T-helper 1 cell (primary cell): Measurements from ENCODE around the gene GPC3.

ENCODE experiments used
- DNase-seq, 5 donors: peaks; one replicate each; pipeline ENCODE4 v3.0.0-alpha.2; 2012 to 2020

Gene GPC3

DNA sequence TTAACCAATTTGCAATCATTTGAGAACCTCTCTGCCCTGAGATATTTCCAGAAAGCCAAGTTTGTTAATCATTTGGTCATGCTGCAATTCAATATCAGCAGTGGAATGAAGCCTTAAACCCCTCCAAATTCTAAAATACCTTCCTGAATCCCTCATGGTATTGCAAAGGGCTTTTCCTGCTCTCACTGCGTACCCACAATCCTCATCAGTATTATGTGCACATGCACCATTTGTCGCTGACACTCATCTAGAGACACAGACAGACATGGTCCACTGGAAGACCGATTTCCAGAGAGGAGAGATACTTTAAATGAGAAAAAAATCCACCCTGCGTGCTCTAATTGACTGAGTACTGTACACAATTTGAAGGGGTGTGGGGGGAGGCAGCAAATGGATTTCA, 104.4 kb downstream of the GPC3 start:
- no peak for DNase-seq

DNA sequence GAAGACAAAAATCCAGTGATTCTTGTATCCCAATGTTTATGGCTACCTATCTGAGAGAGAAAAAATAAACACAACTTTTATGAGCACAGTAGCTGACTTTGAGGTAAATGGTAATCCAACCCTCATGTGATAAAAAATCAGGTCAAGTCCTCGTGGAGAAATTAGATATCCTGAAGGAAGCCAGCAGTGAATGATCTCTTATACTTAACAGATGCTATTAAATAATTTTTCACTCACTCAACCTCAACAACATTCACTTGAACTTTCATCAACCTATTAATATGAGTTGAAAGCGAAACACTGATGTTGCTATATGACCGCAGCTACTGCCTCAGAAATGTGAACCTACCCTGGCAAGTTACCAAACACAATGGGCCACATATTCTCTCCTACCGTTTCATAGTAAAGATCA, 105.4 kb downstream of the GPC3 start:
- DNase-seq, result no peak

DNA sequence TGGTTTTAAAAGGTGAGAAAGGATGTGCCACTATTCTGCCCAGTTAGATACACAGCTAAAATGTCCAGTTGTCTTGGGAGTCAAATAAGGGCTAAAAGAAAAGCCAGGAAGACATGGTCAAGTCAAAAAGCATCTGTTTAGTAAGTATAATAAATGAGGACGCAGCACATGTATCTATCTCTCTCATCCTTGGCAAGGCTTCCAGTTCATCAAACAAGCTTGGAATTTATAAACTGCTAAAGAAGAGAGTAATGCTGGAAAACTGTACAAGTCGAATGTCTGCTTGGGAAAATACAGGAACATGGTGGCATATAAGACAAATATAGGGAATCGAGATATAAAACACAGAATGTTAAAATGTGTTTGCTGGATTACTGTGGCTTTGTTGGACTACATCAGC, 106.7 kb downstream of the GPC3 start:
- DNase-seq, result no peak

DNA sequence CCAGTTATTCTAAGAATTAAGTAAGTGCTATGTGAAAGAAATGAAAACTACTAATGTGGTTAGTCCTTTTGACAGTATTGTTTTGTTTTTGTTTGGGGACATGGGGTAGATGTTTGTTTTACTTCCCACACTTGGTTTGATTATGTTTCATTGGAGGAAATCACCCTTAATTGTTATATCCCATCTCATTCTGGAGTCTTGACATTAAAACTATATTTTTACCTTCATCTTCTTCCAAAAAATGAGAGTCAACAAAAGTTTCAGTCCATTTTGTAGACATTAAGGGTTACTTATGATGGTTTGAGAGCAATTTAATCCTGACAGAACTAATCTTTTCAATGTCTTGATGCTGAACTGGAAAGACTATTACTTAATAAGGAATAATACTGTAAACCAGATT, 108.7 kb downstream of the GPC3 start:
- DNase-seq, result no peak

DNA sequence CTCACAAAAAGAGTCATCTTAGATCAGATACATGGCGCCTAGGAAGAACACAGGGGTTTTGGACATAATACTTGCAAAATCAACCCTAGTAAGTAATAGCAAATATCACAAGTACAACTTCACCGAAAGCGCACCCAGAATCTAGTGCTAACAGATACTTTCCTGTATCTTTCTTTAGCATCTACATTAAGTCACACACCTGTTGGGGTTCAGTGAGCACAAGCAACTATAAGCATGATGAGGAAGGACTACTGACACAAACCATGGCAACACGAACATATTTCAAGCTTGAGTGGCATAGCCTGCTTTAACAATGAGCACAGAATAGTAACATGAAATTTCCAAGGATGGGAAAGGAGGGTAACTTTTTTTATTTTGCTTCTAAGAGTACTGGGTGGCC, 116.1 kb downstream of the GPC3 start:
- no peak for DNase-seq

DNA sequence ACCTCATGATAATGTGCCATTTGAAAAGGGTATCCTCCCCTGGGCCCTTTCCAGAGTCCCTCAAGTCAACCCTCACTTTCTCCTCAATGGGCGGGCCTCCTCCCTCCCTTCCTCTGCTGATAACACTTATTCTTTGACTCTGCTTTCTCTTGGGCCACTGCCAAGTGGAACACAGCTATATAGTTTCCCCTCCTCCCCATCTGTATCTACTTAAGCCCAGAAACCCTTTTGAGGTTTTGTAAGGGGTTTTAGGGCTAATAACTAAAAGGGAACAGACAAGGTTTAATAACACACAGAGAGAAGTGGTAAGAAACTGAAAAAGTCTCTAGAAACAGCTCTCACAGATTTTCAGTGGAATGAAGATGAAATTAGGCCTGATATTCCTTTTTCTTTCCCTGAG, 116.7 kb downstream of the GPC3 start:
- DNase-seq, result no peak

DNA sequence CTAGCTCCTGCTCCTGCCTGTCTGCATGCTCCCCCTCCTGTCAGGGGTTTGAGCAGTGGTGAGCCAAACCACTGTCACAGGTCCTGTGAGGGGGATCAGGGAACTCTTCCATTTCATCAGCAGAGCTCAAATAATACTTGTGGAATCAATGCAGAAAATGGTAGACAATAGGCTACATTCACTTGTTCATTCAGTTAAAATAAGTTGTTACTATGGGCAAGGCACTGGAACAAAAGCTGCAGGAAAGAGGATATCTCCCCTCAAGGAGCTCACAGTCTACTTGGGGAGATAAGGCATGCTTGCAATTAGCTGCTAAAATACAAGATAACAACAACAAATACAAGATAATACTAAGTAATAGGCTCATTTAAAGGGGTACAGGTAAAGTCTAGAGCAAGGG, 117.1 kb downstream of the GPC3 start:
- DNase-seq, result no peak

DNA sequence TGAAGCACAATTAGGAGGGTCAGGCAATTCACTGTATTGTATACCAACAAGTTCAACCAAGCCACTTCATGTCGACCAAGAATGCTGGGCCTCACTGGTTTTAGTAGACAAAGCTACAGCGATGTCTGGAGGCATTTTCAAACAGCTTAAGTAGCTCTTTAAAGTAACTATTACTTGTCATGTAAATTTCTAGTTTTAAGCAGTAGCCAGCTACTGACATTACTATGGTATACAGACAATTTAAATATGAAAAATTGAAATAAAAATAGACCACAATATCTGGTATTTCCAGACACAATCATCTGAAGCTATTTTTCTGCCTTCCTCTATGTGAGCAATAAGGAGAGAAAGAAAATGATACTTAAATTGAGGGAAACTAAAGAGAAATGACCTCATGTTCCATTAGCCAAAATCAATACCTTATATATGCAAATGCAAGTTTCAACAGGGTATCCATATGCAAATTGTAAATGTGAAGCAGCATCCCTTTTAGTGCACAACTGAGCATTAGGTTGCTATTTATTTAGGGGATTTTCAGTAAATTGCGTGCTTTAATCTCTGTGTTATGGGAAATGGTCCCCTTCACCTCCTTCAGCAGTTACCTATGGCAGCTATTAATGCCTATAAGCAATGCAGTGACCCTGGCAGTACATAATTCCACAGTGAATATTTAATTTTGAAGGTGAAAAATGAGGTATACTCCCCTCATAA, 119.5 kb downstream of the GPC3 start:
- DNase-seq, result no peak

DNA sequence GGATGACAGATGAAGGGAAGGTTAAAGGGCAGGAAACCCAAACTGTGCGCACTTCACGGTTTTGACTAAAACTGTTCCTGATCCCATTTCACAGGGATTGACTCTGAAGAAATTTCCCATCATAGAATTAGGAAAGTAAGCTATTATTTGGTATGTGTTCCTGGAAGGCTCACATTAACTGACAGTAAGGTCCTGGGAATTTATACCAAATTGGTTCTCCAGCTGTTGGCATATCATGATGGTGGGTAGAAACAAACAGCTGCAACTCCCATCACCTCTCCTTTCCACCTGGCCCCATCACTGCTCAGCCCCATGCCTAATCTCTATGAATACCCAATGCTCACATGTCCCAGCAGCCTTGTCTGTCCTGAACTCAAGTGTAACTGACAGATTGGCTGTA, 121.2 kb downstream of the GPC3 start:
- no peak for DNase-seq

DNA sequence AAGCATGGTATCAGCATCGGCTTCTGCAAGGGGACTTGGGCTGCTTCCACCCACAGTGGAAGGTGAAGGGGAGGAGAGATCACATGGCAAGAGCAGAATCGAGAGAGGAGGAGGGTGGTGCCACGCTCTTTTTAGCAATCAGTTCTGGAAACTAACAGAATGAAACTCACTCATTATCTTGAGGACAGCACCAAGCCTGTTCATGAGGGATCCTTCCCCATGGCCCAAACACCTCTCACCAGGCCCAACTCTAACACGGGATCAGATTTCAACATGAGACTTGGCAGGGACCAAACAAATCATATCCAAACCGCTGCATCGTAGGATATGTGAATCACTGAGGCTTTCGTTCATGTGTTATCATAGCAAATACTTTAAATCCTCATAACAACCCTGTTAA, 125.5 kb downstream of the GPC3 start:
- no peak for DNase-seq

DNA sequence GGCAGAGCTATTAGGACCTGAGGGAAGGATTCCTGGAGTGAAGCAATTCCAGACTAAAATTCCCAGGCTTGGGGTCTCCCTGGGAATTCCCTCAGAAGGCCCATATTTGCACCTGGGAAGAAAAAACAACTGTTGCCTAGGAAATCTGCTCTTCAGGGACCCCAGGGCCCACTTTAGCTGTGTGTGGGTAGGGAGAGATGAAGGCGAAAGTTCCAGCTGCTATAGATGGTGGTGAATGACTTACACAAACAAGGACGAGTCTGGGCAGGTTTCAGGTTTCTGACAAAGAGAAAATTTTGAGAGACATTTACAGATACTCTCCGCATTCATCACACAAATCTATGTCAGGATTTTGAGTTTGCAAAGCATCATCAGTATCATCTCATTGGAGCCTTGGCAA, 126.1 kb downstream of the GPC3 start:
- no peak for DNase-seq

DNA sequence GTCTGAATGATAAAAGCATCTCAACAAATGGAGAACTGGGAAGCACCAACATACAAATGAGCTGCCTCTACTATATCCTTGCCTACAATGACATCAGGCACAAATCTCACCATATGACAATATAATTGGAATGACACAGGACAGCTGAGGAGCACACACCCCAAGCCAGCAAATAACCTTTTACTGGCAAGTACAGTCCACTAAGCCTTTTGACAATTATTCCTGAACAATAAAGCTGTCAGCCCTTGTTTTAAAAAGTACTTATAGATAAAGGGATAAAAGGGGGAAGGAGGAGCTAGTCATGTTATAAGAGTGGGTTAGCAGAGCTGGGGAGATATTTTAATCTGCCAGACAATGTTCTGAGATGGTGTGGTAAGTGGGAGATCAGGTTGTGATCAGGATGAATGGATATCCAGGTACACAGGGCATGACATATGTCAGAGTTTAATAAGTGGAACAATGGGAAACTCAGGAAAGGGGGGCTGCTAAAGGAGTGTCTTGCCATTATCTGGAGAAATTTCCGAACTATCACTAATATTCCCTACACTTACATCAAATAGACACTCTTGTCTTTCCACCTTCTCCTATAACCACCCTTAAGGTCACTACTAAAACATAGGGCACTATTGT, 127.6 kb downstream of the GPC3 start:
- no peak for DNase-seq

DNA sequence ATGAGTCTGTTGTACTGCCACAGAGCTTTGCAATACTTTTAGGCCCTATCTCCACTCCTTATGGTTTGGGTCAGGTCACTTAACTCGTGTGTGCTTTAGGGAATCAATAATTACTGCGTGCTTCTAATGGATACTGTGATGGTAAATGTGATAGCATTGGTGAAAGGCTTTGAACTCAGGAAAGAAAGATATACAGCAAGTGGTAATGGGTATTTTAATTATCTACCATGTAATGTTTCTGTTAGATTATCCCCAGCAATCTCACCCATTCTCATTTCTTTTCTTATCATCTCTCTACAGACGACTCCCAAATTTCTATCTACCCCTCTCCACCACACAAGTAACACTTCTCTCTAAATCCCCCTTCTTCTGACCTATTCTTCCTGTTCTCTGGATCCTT, 128.6 kb downstream of the GPC3 start:
- DNase-seq, result no peak

DNA sequence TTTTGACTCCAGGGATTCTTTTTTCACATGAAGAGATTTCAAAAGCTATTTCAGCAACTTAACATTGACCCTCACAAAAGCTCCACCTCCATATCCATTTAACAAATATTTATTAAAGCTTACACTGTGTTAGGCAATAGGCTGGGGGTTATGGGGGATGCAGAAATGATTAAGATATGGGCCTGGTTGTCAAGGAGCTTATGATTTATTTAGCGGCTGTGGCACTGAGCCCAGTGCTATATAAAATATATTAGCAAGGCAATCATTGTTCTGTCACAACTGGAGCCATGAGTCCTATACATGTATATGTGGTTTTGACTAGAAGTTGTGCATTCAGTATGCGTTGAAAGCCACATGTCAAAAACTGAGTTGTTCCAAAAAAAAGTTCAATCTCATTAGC, 131.1 kb downstream of the GPC3 start:
- no peak for DNase-seq

DNA sequence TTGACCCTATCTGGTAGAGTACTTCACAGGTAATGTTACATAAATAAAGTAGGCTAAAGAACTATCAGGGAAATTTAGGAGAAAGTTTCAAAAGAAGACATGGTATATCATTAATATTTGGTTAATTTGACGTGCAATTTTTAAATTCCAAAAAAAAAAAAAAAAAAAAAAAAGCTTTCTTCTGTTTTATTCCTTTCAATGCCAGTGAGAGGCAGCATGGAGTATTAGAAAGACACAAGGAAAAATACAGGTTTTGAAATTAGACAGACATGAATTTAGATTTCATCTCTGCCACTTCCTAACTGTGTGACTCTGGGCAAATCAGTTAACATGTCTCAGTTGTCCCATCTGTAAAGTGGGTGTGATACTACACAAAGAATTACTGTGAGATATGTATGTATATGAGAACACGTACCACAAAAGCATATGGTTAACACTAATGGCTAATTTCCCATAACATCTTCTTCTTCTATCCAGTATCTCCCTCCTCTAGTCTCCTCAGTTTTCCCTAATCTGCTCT, 132.5 kb downstream of the GPC3 start:
- no peak for DNase-seq

DNA sequence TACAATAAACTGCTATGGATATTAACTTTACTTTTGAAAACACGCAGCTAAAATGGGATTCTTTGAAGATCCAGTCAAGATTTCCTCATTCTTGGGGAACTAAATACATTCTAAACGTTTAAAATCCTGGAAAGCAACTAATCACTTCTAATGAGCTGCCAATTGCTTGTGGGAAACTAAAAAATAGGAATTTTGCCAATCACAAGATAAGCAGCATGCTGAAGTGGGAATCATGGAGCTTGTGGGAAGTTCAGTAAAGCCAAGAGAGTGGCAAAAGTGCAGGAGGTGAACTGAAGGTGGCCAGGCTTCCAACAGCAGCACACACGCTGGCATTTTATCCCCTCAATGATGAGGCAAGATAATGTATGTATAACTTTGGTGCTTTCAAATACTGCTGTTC, 133.0 kb downstream of the GPC3 start:
- DNase-seq, result no peak

DNA sequence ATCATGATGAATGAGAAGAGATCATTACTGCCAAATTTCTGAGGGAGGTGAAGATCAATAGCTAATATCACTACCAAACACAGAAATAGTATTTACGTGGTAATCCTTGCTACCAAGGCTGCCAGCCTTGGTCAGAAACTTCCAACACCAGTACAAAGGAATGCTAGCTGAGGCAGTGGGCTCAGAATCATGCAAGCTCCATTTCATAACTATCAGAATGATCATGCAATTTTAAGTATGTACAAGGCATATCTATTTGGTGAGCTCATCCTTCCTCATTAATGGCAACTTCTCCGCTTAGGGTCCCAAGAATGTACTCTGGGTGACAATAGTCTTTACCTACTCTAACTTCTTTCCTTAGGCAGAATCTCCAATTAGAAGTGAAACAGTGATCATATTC, 135.0 kb downstream of the GPC3 start:
- DNase-seq, result no peak

DNA sequence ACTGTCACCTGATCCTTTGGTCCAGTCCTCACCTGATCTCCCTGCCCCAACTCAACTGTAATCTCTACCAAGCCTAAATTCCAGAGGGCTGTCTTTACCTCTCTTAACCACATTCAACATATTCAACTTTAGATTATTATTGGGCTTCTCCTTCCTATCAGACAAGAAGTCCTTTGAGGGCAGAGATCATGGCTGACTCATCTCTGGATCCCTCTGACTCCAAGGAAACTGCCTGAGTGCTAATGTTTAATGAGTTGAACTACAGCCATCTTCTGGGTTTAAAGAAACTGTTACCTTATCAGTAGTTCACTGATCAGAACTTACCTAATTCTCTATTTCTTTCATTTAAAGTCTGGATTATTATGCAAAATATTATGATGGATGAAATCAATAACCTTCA, 135.7 kb downstream of the GPC3 start:
- no peak for DNase-seq

DNA sequence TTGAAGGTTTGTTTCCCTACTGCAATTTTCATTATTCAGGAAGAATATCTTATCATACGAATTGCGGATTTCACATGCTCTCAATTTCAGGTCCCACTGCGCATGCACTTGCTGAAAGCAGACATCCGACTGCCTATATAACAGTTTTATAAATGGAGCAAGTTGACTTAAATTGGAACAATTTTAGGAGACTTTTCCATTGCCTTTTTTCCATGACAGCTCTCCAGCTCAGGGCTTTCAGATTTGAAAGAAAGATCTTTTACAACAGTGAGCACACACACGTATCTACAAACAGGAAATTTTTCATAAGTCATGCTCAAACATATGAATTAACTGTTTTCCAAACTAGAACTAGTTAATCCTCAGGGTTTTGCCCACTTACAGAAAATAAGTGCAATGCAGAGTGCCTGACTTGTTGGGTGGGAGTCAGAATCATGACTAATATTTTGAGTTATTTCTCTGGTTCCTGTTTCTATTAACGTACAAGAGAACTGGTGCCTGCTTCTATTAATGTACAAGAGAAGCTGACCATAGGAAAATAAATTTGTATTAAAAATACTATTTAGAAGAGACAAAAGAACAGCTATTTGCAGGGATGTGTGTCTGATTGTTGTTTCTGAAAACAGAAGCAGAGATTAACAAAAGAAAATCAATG, 137.9 kb downstream of the GPC3 start:
- DNase-seq, result no peak

DNA sequence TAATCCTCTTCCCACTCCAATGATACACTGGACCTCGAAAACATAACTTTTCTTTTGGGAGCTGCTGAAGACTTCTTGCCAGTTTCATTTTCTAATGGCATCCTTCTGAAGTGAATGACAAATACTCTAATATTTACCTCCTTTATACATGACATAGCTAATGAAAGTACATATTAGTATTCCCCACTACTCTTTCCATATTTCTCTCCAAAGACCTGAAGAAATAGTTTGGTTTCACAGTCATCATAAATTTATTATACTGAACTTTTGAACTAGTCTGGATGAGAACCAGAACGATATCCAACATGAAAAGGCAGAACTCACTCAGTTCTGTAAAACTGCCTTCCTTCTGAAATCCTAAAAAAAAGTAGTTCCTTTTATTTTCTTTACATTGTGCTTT, 139.1 kb downstream of the GPC3 start:
- no peak for DNase-seq

DNA sequence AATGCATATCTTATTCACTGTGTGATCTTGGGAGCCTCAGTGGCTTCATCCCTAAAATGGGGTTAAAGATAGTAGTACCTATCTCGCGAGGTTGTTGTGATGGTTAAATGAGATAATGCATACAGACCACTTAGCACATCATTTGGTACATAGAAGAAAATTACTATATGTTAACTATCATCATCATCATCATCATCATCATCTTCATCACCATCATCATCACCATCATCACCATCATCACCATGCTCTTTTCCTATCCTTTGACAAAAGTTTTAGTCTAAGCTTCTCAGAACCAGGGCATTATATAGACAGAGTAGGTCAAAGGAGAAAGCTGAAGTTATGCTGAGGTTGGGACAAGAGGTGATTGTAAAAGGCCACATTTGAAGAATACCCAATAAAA, 145.0 kb downstream of the GPC3 start:
- DNase-seq, result no peak

DNA sequence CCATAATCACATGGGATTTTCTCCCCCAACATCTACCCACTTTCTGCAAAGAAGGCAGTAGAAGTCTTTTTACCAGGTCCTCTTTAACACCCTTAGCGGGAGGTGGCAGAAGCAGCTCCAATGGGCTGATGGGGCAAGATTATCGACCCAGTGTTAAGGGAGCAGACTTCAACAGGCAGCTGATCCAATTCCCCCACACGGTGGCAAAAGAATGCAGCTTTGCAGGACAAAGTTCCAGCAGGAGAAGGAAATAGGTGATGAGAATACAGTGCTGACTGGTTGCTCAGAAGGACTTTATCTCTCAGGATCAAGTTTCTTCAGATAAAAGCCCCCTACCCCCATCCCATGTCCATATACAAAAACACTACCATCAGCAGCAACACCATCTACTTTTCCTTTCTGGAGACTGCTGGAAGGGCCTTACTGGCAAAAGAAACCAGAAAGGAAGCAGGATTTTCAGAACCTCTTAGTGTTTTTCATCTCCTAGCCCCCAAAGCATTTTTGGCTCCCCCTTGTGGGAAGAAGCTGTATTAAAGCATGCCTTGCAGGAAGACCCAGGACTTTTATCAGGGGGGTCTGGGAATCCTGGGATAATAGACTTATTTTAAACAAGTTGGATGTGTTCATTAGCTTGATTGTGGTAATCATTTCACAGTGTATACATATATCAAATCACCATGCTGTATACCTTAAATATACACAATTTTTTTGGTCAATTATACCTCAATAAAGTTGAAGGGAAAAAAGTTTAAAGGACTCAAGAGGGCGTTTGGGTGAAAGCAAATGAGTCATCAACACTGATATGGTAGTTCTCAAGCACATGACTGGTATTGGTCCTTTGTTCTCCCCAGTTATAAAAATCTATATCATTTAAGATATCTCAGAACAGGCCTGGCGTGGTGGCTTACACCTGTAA, 146.4 kb downstream of the GPC3 start:
- peak in 2 of 5 donors; percentile 3 to 7 for DNase-seq

DNA sequence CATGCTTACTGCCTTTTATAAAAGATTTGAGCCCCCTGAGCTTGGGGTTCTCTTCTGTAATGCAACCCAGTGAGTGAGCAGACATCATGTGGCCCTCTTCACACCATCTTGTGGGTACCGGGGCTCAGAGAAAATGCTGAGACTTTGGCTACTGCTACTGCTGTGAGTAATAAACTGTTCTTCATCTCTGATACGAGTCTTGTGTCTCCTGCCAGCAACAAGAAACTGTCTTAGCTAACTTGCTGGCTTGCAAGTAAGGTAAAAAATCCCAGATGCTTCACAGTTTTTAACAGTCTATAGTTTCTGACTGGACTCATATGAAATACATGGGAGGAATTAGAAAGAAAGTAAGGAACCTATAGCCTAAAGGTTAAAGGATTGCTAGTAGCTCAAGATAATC, 148.3 kb downstream of the GPC3 start:
- DNase-seq, result no peak
